ENCODE data around the gene PGD. TPM values are rescaled to one million over a fixed set of nuclear protein-coding genes. Genes with fewer than 3 reads are reported as not detected.

PGD gene
- total RNA-seq, 4 donors from 2014 or later, result 396 to 1,138 (median 704) TPM

DNA sequence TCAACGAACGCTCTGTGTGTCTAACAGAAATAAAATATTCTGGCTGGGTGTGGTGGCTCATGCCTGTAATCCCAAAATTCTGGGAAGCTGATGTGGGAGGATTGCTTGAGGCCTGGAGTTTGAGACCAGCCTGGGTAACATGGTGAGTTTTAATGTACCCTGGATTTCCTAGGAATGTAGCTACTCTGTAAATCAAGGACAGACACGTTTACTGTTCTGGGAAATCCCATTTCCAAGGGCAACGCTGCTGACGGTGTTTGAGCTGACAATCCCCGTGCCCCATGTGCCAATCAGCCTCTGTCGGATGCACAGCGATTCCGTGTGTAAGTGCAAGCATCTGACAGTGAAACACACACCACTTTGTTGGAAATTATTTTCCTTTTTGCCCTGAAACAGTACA lies 59.0 kb downstream of the PGD start:
- 39 to 42% methylated on average over 9 of the region's 9 CpGs for WGBS, 2 donors
- peaks cover 4 to 43% (median 26%) of the 10 kb centered on the region in 3 donors for H3K4me1 ChIP-seq
- TF ChIP-seq POLR2A (IDR thresholded peaks at IDR 0.05), result no peak
- H3K27me3 ChIP-seq, result no peaks in the 10 kb centered on the region
- peaks cover 0 to 31% (median 5%) of the 10 kb centered on the region in 3 donors for H3K36me3 ChIP-seq
- no peak for DNase-seq
- intact Hi-C loops (cut with DNase I), result no loop called here
- peak overlapping the region; percentile 69 to 77 (median 74) for H3K27ac ChIP-seq
- H3K9me3 ChIP-seq, result no peaks in the 10 kb centered on the region
- H3K4me3 ChIP-seq, result peak overlapping the region in 1 of 4 donors; percentile 16

DNA sequence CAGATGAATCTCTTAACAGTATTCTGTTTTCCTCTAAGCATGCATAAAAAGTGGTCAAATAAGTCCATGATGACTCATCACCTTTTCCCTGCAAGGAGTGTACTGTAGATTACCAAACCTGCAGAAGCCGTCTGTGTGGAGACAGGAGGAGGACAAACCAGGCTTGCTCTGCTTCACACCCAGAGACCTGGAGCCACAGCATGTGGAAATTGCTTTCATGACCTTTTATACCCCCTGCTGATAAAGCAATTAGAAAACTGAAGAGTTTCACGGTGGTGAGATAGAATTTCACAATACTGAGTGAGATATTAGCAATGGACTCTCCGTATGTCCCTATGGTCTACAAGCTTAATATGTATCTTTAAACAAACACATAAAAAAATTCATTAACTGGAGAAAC lies 60.3 kb downstream of the PGD start:
- Histone ChIP-seq H3K27ac (peak overlapping the region; percentile 33 to 77 (median 72)), H3K4me1 (peaks cover 4 to 43% (median 26%) of the 10 kb centered on the region in 3 donors), H3K4me3 (no peak overlapping the region), H3K27me3 (no peaks in the 10 kb centered on the region), H3K9me3 (no peaks in the 10 kb centered on the region), H3K36me3 (peaks cover 4 to 44% (median 16%) of the 10 kb centered on the region in 3 donors)
- intact Hi-C loops (cut with DNase I), result no loop called here
- no peak for DNase-seq
- WGBS, 2 donors, result 27 to 31% methylated on average over 3 of the region's 3 CpGs
- TF ChIP-seq, protein P1, sequence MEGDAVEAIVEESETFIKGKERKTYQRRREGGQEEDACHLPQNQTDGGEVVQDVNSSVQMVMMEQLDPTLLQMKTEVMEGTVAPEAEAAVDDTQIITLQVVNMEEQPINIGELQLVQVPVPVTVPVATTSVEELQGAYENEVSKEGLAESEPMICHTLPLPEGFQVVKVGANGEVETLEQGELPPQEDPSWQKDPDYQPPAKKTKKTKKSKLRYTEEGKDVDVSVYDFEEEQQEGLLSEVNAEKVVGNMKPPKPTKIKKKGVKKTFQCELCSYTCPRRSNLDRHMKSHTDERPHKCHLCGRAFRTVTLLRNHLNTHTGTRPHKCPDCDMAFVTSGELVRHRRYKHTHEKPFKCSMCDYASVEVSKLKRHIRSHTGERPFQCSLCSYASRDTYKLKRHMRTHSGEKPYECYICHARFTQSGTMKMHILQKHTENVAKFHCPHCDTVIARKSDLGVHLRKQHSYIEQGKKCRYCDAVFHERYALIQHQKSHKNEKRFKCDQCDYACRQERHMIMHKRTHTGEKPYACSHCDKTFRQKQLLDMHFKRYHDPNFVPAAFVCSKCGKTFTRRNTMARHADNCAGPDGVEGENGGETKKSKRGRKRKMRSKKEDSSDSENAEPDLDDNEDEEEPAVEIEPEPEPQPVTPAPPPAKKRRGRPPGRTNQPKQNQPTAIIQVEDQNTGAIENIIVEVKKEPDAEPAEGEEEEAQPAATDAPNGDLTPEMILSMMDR (IDR thresholded peaks at IDR 0.05), result no peak
- no peak for TF ChIP-seq POLR2A (IDR thresholded peaks at IDR 0.05)

DNA sequence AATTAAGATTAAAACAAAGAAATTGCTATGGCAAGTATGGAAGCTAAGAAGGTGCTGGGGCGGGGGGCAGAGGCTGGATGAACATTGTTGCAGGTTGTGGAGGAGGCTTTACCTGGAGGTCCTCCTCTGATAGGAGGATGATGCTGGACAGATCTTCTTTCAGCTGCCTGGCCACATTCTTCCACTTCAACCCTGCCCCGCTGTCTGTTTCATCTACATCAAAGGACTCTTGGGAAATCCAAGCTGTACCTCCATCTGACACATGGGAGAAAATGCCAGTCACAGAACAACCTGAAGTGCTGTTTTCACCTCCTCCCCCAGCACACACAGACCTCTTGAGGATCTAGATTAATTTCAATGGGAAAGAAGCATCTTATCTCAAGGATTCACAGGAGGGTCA lies 68.2 kb downstream of the PGD start:
- no peak for TF ChIP-seq POLR2A (IDR thresholded peaks at IDR 0.05)
- TF ChIP-seq, protein P1 (IDR thresholded peaks at IDR 0.05), result no peak
- peaks cover 8 to 17% (median 8%) of the 10 kb centered on the region in 3 donors for H3K4me1 ChIP-seq
- DNase-seq, result no peak
- H3K27me3 ChIP-seq, result no peaks in the 10 kb centered on the region
- intact Hi-C loops (cut with DNase I), result no loop called here
- peaks cover 16 to 76% (median 41%) of the 10 kb centered on the region in 3 donors for H3K36me3 ChIP-seq
- H3K27ac ChIP-seq, result no peak overlapping the region
- no peak overlapping the region for H3K4me3 ChIP-seq
- no peaks in the 10 kb centered on the region for H3K9me3 ChIP-seq
- WGBS, 2 donors, result 89 to 92% methylated on average over 2 of the region's 2 CpGs

DNA sequence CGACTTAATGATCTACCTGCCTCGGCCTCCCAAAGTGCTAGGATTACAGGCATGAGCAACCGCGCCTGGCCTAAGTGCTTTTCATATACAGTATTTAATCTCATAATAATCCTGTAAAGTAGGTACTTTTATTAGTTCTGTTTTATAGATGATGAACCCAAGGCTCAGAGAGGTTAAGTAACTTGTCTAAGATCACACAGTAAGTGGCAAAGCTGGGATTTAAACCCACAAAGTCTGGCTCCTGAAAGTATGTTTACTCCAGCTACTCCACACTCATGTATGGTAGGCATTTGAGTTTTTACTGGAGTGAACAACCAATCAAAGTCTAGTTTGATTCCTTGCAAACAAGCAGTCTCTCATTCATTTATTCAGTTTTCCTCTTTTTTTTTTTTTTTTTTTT lies 71.2 kb downstream of the PGD start:
- 92 to 95% methylated on average over 4 of the region's 4 CpGs for WGBS, 2 donors
- H3K4me1 ChIP-seq, result peaks cover 8 to 31% (median 8%) of the 10 kb centered on the region in 3 donors
- no peaks in the 10 kb centered on the region for H3K27me3 ChIP-seq
- peaks cover 6 to 47% (median 18%) of the 10 kb centered on the region in 3 donors for H3K36me3 ChIP-seq
- no peak for DNase-seq
- H3K9me3 ChIP-seq, result no peaks in the 10 kb centered on the region
- intact Hi-C loops (cut with DNase I), result no loop called here
- no peak overlapping the region for H3K4me3 ChIP-seq
- TF ChIP-seq, protein P1 (IDR thresholded peaks at IDR 0.05), result no peak
- no peak overlapping the region for H3K27ac ChIP-seq

Other genes with a start within 250 kb of the PGD start
- gene KIF1B, start 188.5 kb upstream of the PGD start, total RNA-seq, result 10 to 100 TPM; 27.1 to 40.6 (median 38.1) TPM
- 10 to 100 TPM in 1 of 4 donors, 1 to 10 TPM in 3; 5.6 to 15.7 (median 6.1) TPM for gene CENPS, start 31.4 kb downstream of the PGD start, total RNA-seq
- gene CORT, start 51.0 kb downstream of the PGD start, total RNA-seq, result under 1 TPM in 3 of 4 donors, not detected in 1; 0.38 to 0.83 (median 0.70) TPM
- gene DFFA, start 73.5 kb downstream of the PGD start, total RNA-seq, result 10 to 100 TPM; 14.9 to 40.4 (median 26.0) TPM
- 10 to 100 TPM in 3 of 4 donors, 1 to 10 TPM in 1; 9.4 to 22.9 (median 15.2) TPM for gene PEX14, start 75.9 kb downstream of the PGD start, total RNA-seq